HepG2 (cell line): ENCODE measurements around the gene SCAPER.

ENCODE experiments used
- CAMTA2 ChIP-seq: sonication (generic); formaldehyde crosslinking; IDR thresholded peaks from 2 replicates; pipeline ENCODE4 v1.4.0; 2020; ENCODE audit warnings: mild to moderate bottlenecking, missing genetic modification reagents, borderline replicate concordance
- FIP1L1 ChIP-seq: fragments of 200-400 bp; formaldehyde crosslinking; IDR thresholded peaks from 2 replicates; pipeline ENCODE4 v1.6.1; 2018; ENCODE audit warnings: low read depth, mild to moderate bottlenecking, low read length, moderate library complexity, borderline replicate concordance; ENCODE audit not compliant: insufficient read depth
- IKZF1 ChIP-seq: fragments of 450-650 bp; IDR thresholded peaks from 2 replicates; pipeline ENCODE4 v1.7.1; 2016
- KLF6 ChIP-seq: IDR thresholded peaks from 2 replicates; pipeline ENCODE4 v1.8.0; 2016; ENCODE audit warnings: missing biosample characterization, missing genetic modification reagents
- RAD21 ChIP-seq: fragments of 450-650 bp; formaldehyde crosslinking; IDR thresholded peaks from 2 replicates; pipeline ENCODE4 v1.5.0; 2020; ENCODE audit warnings: mild to moderate bottlenecking
- REPIN1 ChIP-seq: sonication (generic); formaldehyde crosslinking; IDR thresholded peaks from 2 replicates; pipeline ENCODE4 v1.8.0; 2022; ENCODE audit warnings: missing genetic modification reagents, low read depth, mild to moderate bottlenecking, borderline replicate concordance
- TAF1 ChIP-seq: sonication (generic); formaldehyde crosslinking; IDR thresholded peaks from 2 replicates; pipeline ENCODE4 v1.4.0; 2020; ENCODE audit warnings: missing genetic modification reagents
- YY1 ChIP-seq: IDR thresholded peaks from 2 replicates; pipeline ENCODE4 v1.6.1; 2011; ENCODE audit warnings: low read length, low read depth, moderate library complexity, mild to moderate bottlenecking; ENCODE audit not compliant: insufficient read depth, insufficient replicate concordance
- ZNF441 ChIP-seq: sonication (generic); formaldehyde crosslinking; IDR thresholded peaks from 2 replicates; pipeline ENCODE4 v1.7.0; 2021; ENCODE audit warnings: missing genetic modification reagents, borderline replicate concordance
- TF ChIP-seq, protein P1 (sequence below): sonication (generic); formaldehyde crosslinking; IDR thresholded peaks from 2 replicates; pipeline ENCODE4 v1.4.0; 2020; ENCODE audit warnings: missing genetic modification reagents
- TF ChIP-seq, protein P2 (sequence below): sonication (generic); formaldehyde crosslinking; IDR thresholded peaks from 2 replicates; pipeline ENCODE4 v1.5.0; 2020; ENCODE audit warnings: mild to moderate bottlenecking, missing genetic modification reagents, moderate library complexity
- TF ChIP-seq, protein P3 (sequence below): IDR thresholded peaks from 2 replicates; pipeline ENCODE4 v1.6.1; 2016; ENCODE audit warnings: low read depth

DNA sequence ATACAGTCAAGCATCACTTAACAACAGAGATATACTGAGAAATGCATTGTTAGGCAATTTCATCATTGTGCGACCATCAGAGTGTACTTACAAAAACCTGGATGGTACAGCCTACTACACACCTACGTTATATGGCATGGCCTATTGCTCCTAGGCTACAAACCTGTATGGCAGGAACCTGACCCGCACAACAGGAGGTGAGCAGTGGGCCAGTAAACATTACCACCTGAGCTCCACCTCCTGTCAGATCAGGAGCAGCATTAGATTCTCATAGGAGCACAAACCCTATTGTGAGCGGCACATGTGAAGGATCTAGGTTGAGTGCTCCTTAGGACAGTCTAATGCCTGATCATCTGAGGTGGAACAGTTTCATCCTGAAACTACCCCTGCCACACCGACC lies 89.7 kb downstream of the SCAPER start:
- TF ChIP-seq, protein P1, sequence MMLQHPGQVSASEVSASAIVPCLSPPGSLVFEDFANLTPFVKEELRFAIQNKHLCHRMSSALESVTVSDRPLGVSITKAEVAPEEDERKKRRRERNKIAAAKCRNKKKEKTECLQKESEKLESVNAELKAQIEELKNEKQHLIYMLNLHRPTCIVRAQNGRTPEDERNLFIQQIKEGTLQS (CRISPR knock-in tag), result no peak
- TF ChIP-seq KLF6 (no peak), CAMTA2 (CRISPR knock-in tag) (no peak), YY1 (no peak), IKZF1 (no peak), FIP1L1 (no peak), TAF1 (CRISPR knock-in tag) (no peak), RAD21 (no peak), ZNF441 (CRISPR knock-in tag) (no peak), REPIN1 (CRISPR knock-in tag) (no peak)
- TF ChIP-seq, protein P2, sequence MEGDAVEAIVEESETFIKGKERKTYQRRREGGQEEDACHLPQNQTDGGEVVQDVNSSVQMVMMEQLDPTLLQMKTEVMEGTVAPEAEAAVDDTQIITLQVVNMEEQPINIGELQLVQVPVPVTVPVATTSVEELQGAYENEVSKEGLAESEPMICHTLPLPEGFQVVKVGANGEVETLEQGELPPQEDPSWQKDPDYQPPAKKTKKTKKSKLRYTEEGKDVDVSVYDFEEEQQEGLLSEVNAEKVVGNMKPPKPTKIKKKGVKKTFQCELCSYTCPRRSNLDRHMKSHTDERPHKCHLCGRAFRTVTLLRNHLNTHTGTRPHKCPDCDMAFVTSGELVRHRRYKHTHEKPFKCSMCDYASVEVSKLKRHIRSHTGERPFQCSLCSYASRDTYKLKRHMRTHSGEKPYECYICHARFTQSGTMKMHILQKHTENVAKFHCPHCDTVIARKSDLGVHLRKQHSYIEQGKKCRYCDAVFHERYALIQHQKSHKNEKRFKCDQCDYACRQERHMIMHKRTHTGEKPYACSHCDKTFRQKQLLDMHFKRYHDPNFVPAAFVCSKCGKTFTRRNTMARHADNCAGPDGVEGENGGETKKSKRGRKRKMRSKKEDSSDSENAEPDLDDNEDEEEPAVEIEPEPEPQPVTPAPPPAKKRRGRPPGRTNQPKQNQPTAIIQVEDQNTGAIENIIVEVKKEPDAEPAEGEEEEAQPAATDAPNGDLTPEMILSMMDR (CRISPR knock-in tag), result no peak
- TF ChIP-seq, protein P3, sequence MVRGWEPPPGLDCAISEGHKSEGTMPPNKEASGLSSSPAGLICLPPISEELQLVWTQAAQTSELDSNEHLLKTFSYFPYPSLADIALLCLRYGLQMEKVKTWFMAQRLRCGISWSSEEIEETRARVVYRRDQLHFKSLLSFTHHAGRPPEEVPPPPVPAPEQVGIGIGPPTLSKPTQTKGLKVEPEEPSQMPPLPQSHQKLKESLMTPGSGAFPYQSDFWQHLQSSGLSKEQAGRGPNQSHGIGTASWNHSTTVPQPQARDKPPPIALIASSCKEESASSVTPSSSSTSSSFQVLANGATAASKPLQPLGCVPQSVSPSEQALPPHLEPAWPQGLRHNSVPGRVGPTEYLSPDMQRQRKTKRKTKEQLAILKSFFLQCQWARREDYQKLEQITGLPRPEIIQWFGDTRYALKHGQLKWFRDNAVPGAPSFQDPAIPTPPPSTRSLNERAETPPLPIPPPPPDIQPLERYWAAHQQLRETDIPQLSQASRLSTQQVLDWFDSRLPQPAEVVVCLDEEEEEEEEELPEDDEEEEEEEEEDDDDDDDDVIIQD, result no peak
